GM21360 (cell line): ENCODE measurements around the gene GLUL.

Source experiments
- ATAC-seq: cut with Tn5 transposase; IDR thresholded peaks from one replicate; pipeline ENCODE4 v1.9.1; 2021; ENCODE audit warnings: mild to moderate bottlenecking, moderate library complexity; ENCODE audit not compliant: unreplicated experiment

Gene GLUL

DNA sequence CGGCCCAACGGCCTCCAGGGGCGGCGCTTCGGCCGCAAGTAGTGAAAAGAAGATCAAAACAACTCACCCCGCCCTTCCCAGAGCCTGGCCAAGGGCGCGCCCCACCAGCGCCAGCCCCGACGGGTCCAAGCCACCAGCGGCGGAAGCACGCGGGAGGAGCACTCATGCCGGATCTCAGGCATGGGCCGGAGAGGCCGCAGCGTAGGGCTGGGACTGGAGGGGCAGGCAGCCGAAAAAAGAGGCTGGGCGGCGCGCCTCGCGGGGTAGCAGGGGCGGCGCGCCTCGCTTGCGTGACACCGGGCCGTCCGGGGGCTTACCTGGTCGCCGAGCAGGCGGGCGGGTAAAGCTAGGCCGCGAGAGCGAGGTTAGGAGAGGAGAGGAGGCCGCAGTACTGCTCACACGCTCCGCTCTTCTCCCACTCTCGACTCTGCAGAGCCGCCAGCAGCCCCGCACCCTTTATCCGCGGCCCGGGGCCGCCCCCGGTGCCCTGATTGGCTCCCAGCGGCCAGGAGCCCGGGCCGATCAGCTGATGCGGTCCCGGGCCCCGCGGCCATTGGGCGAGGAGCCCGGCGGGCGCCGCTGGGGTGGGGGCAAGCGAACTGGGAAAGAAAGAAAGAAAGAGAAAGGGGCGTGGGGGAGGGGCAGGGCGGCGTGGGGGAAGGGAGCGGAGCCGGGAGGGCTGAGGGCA is at the start of gene GLUL:
Gene GLUL (minus strand): TSS at position 429 of the 688 bp plus-strand sequence. CDS start 3,053 bp downstream, outside the sequence.
- peak; percentile 71 for ATAC-seq

DNA sequence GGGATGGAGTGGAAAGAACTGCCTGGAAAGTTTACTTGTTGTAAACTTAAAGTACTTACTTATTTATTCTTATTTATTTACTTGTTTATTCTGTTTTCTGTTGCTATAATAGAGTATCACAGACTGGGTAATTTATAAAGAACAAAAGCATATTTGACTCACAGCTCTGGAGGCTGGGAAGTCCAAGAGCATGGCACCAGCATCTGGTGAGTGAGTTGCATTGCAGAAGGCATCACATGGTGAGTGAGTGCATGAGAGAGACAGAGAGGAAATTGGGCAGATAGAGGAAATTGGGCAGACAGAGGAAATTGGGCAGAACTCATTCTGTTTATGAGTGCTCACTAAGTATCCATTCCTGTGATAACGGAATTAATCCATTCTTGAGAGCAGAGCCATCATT is 46.7 kb upstream of the GLUL start:
- no peak for ATAC-seq

DNA sequence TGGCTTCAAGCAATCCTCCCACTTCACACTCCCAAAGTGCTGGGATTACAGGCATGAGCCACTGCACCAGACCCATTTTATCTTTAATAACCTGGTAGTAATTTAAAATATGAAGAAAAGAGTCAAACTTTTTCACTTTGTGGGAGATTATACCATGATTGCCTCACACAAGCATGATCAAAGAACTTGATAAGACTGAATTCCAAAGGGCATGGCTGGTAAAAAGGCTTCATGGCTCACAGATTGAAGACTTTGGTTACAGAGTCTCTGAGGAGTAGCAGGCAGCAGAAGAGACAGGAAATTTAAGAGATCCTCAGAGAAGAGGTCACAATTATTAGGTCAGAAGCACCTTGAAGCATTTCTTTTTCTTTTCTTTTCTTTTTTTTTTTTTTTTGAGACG is 42.0 kb upstream of the GLUL start:
- no peak for ATAC-seq

DNA sequence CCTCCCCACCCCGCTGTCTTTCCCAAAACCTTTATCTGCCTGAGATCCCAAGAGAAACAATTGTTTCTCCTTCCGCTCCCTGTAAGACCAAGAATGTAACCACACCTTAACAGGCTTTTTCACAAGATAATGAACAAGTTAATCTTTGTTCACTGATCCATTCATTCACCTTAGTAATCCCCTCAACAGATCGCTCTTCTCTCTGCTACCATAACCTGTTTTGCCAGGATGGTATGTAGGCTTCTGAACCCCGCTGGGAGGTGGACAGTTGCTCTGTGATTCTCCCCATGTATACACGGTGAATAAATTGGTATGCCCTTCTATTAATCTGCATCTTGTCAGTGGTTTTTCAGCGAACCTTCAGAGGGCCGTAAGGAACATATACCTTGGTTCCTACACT is 39.7 kb upstream of the GLUL start:
- ATAC-seq: no peak

DNA sequence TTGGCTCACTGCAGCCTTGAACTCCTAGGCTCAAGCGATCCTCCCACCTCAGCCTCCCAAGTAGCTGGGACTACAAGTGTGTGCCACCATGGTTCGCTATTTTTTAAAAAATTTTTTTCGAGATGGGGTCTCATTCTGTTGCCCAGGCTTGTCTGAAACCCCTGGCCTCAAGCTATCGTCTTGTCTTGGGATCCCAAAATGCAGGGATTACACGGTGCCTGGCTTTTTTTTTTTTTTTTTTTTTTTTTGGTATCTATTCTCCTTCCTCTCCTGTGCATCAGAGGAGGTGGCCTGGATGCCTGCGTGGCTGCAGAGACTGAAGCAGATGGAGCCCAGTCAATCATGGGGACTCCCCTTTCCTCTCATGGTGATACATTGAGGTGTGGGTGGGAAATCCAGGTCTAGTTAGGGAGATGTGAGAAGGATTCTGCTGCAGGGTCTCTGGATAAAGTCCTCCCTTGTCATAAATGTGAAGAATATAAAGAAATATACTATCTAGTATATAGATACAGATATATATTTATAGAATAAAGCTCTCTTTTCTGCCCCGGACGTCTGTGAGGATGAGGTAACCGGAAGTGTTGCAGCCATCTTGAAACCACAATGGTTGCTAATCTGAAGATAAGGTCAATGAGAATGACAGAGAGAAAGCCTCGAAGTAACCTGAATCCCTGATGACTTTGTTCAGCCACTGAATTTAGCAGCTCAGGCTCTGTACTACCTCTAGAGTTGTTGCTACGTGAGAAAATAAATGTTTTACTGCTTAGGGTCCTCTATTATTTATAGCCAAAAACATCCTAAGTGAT is 38.9 kb upstream of the GLUL start:
- no peak for ATAC-seq

DNA sequence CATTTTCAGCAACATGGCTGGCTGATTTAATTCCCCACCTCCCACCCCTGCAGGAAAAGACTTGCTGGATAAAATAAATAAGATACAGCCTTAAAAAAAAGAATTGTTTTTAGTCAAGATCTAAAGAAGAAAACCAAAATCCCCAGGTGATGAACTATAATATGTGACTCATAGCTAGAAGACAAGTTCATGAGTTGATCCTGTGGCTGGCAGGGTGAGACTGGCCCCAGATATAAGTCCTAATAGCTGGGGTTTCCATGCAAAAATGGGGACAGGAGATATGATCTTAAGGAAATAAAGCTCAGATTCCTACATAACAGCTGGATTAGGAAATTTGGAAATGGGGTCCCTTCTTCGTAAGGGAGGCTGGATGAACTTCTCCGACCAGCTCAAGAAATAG is 36.5 kb upstream of the GLUL start:
- ATAC-seq: peak; percentile 42

DNA sequence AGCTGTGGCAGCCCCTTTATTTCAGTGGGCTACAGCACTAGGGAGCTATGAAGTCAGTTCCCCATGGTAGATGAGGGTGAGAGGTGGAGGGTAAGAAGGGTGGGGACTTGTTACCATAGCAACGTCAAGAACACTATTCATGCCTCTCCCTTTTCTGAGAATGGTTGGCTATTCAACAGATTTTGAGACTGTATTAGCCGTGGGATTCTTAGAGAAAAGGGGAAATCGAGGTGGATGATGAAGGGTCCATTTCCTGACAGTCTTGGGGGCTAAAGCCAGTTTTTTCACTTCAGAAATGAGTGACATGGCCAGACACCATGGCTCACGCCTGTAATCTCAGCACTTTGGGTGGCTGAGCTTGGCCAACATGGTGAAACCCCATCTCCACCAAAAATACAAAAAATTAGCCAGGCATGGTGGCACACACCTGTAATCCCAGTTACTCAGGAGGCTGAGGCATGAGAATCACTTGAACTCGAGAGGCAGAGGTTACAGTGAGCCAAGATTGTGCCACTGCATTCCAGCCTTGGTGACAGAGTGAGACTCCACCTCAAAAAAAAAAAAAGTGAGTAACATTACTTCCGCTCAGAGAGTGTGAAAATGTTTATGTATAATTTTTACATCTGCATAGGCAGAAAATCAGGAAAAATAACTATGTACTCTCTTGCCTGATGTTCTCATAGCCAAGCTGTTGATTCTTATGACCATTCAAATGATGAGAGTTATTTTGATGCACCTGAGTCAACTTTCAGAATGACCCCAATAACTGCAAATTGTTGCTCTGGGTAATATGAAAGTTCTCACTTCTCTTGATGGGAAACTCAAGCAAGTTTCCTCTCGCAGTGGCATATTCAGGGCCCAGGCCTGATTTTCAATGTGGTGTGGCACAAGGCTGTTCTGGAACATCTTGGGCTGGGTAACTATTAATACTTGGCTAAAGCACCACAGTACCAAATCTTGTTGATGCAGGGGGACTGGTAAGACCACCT is 35.1 kb upstream of the GLUL start:
- ATAC-seq: peak; percentile 74

DNA sequence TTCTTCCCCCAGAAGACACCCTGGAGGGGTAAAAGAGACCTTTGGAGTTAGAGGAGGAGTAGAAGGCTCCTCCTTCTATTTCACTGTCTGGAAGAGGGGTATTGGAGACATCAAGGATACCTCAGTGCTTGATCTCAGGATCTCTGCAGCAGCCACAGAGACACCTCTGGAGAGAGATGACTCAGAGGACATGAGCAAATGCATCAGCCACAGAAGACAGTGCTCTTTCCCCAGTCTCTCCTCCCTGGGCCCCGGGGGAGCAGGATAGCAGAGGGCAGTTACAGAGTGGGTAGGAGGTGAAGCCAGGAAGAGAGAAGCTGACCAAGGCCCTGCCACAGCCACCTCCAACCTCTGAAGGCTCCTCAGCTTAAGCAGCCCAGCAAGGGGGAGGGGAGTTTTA is 24.2 kb upstream of the GLUL start:
- ATAC-seq: no peak

DNA sequence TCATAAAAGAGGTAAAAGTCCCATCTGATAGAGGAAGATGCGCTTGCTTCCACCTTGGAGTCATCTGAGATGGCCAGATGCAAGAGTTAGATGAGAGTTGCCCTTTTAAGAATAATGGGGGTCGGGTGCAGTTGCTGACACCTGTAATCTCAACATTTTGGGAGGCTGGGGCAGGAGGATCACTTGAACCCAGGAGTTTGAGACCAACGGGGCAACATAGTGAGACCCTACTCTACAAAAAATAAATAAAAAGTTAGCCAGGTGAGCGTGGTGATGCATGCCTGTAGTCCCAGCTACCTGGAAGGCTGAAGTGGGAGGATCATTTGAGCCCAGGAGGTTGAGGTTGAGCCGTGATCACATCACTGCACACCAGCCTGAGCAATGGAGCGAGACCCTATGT is 22.4 kb upstream of the GLUL start:
- no peak for ATAC-seq

DNA sequence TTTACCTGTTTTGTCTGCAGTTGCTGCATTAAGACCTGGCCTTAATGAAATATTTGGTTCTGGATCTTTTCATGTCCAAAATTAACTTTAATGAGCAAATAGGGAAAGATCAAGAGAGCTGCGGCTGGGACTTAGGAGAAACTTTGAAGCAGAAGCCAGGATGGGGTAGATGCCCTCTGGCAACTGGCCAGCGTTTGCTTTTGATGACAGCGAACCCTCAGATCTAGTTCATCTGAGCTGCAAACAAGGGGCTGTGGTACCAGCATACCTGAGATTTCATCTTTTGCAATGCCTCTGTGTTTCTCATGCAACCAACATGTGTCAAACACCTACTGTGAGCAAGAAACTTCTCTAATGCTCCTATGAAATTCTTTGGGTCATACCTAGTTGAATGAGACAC is 21.9 kb upstream of the GLUL start:
- no peak for ATAC-seq

DNA sequence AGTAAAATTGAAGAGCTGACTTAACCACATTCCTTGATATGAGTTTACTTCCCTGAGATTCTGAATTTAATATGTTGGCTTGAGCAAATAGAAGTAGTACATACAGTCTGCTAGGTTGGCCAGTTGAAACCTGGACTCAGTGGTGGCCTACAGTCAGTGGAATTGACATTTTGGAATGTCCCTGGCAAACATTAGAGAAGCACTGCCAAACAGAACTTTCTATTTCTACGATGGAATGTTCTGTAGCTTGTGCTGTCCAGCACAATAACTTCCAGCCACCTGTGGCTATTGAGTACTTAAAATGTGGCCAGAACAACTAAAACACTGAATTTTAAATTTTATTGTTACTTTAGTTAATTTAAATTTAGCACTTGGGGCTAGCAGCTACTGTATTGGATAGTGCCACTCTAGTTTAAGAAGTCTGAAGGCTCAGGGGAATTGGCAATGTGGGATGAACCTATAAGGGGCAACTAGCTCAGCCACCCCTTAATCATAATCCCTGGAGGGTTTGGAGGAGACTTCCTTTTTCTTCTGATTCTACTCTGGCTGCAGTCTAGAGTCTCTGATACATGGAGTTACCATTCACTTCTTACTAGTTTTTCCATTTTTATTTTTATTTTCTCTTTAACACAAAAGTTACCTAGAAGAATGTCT is 19.2 kb upstream of the GLUL start:
- ATAC-seq: no peak

DNA sequence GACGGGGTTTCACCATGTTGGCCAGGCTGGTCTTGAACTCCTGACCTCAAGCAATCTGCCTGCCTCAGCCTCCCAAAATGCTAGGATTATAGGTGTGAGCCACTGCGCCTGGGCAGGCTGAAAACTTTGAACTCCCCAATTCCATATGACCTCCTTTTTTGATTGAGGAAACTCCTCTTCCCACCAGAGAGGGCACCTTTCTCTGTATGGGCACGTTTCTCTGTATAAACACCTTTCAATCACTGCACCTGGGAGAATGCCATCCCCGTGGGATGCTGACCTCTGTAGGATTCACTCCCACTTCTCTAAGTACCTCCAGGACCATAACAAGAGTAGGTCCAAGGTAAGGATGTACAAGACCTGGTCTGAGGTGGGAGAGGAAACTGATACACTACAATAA is 18.5 kb upstream of the GLUL start:
- no peak for ATAC-seq

DNA sequence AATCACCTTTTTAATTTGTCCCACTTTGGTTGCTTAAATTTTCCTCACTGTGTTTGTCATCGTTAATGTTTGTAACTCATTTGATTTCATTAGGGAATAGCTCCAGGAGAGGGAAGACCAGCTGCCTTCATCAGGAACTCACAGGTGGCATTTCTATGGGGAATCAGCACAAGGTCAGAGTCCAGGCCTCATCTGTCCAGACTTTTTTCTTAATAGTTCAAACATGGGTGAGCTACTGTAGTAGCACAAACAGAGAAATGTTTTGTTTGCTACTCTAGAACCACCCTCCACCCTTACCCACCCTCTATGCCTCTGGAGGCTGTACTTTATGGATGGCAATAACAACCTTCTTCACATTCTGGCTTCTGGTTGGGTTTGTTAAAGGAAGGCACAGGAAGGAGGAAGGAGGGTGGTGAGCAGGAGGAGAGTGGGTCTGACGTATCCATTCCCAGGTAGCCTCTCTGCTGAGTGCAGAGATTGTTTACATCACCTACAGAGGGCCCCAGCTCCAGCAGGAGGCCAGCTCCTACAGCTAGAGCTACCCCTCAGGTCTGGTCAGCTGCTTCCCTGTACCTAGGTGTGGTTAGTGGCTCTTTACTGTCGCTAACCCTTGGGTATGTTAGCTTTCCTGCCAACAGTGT is 17.0 kb upstream of the GLUL start:
- ATAC-seq: no peak

DNA sequence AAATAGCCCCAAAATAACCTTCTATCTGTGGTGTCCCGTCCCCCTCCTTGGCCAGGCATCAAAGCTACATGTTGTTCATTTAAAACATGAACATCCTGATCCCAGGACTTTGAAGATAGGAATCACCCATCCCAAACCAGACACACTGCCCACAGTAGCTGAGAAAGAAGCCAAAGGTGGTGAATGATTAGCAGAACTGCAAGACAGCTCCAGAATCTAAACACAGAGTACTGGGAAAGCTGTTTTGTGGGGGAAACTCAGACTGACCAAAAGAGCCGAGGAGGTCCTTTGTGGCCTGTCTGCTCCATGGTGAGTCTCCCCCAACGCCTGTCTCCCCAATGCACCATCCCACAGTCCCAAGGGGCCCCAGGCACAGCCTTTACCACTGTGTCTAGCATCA is 16.1 kb upstream of the GLUL start:
- ATAC-seq: no peak

DNA sequence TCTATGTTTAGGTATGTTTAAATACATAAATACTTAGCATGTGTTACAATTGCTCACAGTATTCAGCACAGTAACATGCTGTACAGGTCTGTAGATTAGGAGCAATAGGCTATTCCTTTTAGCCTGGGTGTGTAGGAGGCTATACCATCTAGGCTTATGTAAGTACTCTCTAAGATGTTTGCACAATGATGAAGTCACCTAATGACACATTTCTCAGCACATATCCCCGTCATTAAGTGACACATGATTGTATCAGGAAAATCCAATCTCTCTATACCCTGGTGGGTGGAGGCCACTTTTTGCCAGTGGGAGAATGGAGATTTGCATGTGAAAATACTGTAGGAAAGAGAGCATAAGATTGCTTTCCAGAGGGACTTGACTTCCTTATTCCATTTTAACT is 14.4 kb upstream of the GLUL start:
- ATAC-seq: no peak

DNA sequence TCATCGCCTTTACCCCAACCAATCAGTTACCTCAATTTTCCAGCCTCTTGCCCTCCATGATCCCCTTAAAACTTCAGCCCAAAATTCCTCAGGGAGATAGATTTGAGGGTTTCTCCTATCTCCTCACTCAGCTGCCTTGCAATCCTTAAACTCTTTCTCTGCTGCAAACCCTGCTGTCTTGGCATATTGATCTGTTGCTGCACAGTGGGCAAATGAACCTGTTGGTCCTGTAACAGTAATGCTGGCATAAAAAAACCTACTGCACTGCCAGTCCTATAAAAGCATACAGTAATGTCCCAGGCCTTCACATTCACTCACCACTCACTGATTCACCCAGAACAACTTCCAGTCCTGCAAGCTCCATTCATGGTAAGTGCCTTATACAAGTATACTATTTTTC is 14.0 kb upstream of the GLUL start:
- no peak for ATAC-seq

DNA sequence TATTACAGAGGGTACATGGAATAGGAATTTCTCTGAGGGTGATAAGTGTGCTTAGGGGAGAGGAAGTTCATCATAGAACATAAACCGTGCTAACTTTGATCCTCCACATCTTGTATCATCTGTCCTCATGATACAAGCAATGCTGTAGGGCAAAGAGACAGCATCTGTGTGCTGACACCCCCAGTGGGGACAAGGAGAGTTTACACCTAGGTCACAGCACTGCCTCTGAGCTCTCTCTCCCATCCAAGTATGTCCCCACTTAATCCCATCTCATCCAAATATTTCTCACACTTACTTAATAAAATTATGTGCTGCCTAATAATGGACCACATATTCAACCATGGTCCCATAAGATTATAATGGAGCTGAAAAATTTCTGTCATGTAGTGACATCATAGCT is 13.2 kb upstream of the GLUL start:
- no peak for ATAC-seq

DNA sequence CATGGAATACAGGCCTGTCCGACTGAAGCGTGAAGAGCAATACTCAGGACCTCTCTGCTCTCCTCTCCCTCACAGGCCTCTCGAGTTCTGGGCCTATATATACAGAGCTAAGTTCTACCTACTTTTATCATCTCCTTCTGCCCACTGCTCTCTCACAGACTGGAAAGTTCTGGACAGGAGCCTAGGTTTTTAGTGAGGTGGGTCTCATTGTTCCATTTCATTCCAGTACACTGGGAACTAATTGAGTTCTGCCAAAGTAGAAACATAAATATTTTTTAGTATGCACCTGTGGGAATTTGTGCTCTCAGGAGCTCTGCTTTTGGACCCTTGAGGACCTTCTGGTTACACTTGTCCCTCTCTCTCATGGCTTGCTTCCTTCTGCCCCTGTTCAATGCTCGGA is 9.0 kb upstream of the GLUL start, which contains the start of gene TEDDM1:
Gene TEDDM1 (minus strand): TSS at position 101 of the 400 bp plus-strand sequence. CDS start 182 bp downstream, outside the sequence.
- ATAC-seq: no peak

DNA sequence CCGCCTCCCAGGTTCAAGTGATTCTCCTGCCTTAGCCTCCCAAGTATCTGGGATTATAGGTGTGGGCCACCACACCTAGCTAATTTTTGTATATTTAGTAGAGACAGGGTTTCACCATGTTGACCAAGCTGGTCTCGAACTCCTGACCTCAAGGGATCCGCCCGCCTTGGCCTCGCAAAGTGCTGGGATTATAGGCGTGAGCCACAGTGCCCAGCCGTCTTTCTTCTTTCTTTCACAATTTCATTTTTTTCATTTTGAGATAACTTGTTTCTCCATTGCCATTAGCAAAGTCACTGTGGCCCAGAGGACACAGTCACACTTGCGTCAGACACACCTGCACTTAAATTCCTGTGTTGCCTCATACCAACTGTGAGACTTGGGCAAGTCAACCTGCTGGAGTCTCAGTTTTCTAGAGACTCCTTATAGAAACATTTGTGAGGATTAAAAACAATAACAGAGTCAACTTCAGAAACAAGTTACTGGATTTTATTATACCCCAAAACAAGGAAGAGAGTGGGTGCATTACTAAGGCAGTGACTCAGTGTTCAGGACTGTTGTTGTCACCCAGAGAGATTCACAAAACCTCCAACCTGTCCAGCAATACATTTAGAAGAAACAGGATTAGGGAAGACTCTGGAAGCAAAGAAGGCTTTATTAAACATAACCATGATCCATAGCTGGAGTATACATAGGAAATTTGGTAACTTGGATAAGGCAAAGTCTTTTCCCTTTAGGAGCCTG is 6.2 kb upstream of the GLUL start:
- ATAC-seq: no peak

DNA sequence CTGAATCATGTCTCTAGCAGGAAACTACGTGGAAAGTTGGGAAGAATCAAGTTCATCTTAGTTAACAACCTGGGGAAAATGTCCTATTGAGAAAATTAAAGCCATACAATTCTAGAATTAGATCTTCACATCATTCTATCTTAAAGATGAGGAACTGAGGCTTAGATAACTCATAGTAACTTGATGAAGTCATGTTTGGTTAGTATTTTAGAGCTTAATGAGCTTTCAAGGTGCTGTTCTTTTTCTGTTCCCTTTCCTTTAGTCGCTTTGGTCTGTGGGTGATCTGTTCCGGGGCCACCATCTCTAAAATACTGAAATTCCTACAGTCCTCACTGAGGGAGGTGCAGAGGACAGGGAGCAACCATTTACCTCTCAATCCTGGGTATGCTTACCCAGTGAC is 4.3 kb upstream of the GLUL start:
- no peak for ATAC-seq
